SK-N-SH (cell line): Measurements from ENCODE around the gene ATAD1.

Experiments used
- EZH2phosphoT487 ChIP-seq: fragments of 200-600 bp; sonication (generic); IDR thresholded peaks from 2 replicates; pipeline ENCODE4 v1.6.1; 2017; ENCODE audit warnings: low read depth, mixed run types, mild to moderate bottlenecking, antibody characterized with exemption, moderate library complexity, borderline replicate concordance
- NRF1 ChIP-seq: IDR thresholded peaks from 2 replicates; pipeline ENCODE4 v1.6.1; 2012; ENCODE audit warnings: low read depth, mild to moderate bottlenecking, low read length
- POLR2AphosphoS5 ChIP-seq: IDR thresholded peaks from 2 replicates; pipeline ENCODE4 v1.6.1; 2012; ENCODE audit warnings: low read depth, low read length
- RCOR1 ChIP-seq: fragments of 150-350 bp; IDR thresholded peaks from 2 replicates; pipeline ENCODE4 v1.6.1; 2017; ENCODE audit warnings: antibody characterized with exemption, low read length
- SIN3A ChIP-seq: IDR thresholded peaks from 2 replicates; pipeline ENCODE4 v1.6.1; 2012; ENCODE audit warnings: low read depth, mild to moderate bottlenecking, low read length, moderate library complexity, borderline replicate concordance
- TAF1 ChIP-seq: IDR thresholded peaks from 2 replicates; pipeline ENCODE4 v1.6.1; 2012; ENCODE audit warnings: low read depth, mild to moderate bottlenecking, low read length, moderate library complexity, borderline replicate concordance
- TF ChIP-seq, protein P1 (sequence below): fragments of 200-600 bp; sonication (generic); IDR thresholded peaks from 2 replicates; pipeline ENCODE4 v1.6.1; 2017; ENCODE audit warnings: antibody characterized with exemption, mild to moderate bottlenecking, moderate library complexity

GRCh38 chr10:87751274-87751673, 66.8 kb downstream of the ATAD1 start:
- TF ChIP-seq, protein P1, sequence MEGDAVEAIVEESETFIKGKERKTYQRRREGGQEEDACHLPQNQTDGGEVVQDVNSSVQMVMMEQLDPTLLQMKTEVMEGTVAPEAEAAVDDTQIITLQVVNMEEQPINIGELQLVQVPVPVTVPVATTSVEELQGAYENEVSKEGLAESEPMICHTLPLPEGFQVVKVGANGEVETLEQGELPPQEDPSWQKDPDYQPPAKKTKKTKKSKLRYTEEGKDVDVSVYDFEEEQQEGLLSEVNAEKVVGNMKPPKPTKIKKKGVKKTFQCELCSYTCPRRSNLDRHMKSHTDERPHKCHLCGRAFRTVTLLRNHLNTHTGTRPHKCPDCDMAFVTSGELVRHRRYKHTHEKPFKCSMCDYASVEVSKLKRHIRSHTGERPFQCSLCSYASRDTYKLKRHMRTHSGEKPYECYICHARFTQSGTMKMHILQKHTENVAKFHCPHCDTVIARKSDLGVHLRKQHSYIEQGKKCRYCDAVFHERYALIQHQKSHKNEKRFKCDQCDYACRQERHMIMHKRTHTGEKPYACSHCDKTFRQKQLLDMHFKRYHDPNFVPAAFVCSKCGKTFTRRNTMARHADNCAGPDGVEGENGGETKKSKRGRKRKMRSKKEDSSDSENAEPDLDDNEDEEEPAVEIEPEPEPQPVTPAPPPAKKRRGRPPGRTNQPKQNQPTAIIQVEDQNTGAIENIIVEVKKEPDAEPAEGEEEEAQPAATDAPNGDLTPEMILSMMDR = no peak
- TF ChIP-seq RCOR1 = 0 out of 2 replicates have a peak, but pooled peaks have one; percentile 33
- no peak for TF ChIP-seq EZH2phosphoT487
- TF ChIP-seq TAF1 = no peak
- no peak for TF ChIP-seq POLR2AphosphoS5
- no peak for TF ChIP-seq NRF1
- no peak for TF ChIP-seq SIN3A
